Mucosa of stomach (tissue), 1 donor: ENCODE measurements around the gene NCR3LG1.
"Not testable (repeated sequence)": the region's sequence is repeated elsewhere in the genome, so short reads cannot be mapped to it uniquely, and the experiment has no call there.

Source experiments
- H3K27me3 ChIP-seq: one replicate; pipeline ENCODE4 v1.7.0; 2013; ENCODE audit warnings: mild to moderate bottlenecking, low read length; ENCODE audit not compliant: control insufficient read depth, insufficient read depth
- H3K36me3 ChIP-seq: one replicate; pipeline ENCODE4 v1.7.0; 2013; ENCODE audit warnings: low read length; ENCODE audit not compliant: control insufficient read depth, insufficient read depth
- H3K4me1 ChIP-seq: one replicate; pipeline ENCODE4 v1.7.0; 2013; ENCODE audit warnings: mild to moderate bottlenecking, low read length; ENCODE audit not compliant: control insufficient read depth, insufficient read depth
- H3K4me3 ChIP-seq: one replicate; pipeline ENCODE4 v1.7.0; 2013; ENCODE audit warnings: low read length
- H3K9ac ChIP-seq: one replicate; pipeline ENCODE4 v1.7.0; 2013; ENCODE audit warnings: mild to moderate bottlenecking, low read length, moderate library complexity
- H3K9me3 ChIP-seq: one replicate; pipeline ENCODE4 v1.7.0; 2013; ENCODE audit warnings: mild to moderate bottlenecking, low read length, moderate library complexity; ENCODE audit not compliant: control insufficient read depth
- donor health status: Pancreatic carcinoma.

Gene NCR3LG1

DNA sequence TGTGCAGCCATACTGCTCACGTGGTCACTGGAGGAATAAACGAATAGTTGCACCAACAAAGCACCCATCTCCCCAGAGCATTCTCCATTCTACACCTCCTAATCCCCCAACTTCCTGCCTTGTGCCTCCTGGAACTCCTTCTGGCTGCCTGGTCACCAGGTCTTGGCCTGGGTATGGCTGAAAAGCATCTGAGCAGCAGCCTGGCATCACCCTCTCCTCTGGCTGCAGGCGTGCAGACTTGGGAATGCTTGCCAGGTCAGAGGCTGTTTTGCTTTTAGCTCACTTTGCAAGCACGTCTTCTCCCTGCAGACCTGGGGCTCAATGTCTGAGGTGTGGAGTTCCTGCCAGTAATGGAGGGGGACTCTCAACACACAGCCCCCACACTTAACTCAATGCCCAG is 70.2 kb downstream of the NCR3LG1 start:
- Histone ChIP-seq H3K9ac (no peak overlapping the region), H3K36me3 (no peaks in the 10 kb centered on the region), H3K4me3 (no peak overlapping the region), H3K4me1 (peaks cover 16% of the 10 kb centered on the region), H3K27me3 (peaks cover 8% of the 10 kb centered on the region), H3K9me3 (no peaks in the 10 kb centered on the region)

DNA sequence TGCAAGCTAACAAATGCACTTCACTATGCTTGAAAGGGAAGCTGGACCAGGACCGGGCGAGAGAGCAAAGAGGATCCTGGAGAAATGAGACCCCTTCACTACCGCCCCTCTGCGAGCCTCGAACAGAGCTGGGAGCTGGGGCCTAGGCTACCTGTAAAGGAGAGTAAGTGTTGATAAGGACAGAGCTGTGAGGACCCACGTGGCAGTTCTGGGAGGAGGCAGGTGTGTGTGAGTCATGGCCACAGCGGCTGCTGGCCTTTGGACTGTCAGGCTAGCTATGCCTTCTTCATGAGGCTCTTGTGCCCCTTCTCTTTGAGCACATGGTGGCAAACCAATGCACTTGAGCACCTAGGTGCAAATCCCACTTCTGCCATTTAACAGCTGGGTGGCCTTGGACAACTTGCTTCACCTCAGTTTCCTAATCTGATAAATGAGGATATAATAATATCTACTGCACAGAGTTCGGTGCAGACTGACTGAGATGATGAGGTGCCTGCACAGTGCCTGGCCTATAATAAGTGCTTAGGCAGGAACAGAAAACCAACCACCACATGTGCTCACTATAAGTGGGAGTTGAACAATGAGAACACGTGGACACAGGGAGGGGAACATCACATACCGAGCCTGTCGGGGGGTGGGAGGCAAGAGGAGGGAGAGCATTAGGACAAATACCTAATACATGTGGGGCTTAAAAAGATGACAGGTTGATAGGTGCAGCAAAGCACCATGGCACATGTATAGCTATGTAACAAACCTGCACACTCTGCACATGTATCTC is 72.1 kb downstream of the NCR3LG1 start:
- Histone ChIP-seq H3K4me1 (peaks cover 16% of the 10 kb centered on the region), H3K27me3 (peaks cover 8% of the 10 kb centered on the region), H3K4me3 (no peak overlapping the region), H3K9me3 (no peaks in the 10 kb centered on the region), H3K36me3 (no peaks in the 10 kb centered on the region), H3K9ac (no peak overlapping the region)

DNA sequence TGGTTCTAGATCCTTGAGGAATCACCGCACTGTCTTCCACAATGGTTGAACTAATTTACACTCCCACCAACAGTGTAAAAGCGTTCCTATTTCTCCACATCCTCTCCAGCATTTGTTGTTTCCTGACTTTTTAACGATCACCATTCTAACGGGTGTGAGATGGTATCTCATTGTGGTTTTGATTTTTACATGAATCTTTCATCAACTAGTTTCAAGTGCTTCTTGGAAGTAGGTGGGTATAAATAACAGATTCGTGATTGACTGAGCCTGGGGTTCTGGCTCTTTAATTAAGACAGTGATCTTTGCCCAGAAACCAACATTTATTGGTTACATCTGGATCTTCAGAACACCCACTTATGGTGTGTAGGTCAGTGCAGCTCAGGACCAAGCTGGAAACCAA is 74.6 kb downstream of the NCR3LG1 start:
- H3K4me1 ChIP-seq = peaks cover 16% of the 10 kb centered on the region
- not testable (repeated sequence) for H3K27me3 ChIP-seq, H3K36me3 ChIP-seq, H3K9me3 ChIP-seq, H3K4me3 ChIP-seq, H3K9ac ChIP-seq
